Putamen (tissue), 1 donor: ENCODE measurements around the gene ECM2.
A peak's percentile ranks its signal among the peaks of the same experiment; 100 is the strongest.

Experiments
- DNase-seq: peaks from one replicate; pipeline ENCODE4 v3.0.0-alpha.2; 2016; ENCODE audit warnings: low spot score

ECM2 gene

DNA sequence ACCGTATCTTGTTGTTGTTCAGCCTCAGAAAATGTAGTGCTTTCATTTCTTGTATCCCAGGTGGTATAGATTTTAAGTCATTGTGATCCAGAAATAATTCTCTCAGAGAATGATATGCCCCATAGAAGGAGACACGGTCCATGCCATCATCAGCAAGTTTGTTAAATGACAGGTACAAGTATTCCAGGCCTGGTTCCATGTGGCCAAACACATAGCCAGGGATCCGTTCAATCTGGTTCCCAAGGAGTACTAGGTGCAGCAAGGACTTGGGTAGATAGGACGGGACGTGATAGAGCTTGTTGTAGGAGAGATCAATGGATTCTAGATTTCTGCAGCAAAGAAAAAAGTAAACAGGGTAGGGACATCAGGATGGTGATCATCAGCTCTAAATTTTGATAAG lies 35.1 kb downstream of the ECM2 start:
- DNase-seq = no peak

DNA sequence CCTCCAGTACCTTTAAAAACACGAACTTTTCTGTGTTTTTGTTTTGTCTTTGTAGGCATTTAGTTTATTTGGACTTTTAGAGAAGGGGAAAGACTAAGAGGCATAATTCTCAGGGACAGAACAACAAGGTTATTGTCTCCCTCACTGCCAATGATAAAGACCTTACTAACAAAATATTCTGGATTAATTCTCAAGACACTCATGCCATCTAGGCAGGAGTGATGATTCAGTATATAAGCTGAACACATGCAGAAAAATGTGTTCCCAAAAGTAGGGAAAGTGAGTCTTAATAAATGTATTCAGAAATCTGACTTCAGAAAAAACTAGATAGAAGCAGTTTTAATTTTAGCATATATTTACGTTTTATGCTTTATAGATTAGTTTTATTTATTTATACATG lies 36.1 kb downstream of the ECM2 start:
- DNase-seq = no peak

- peak; percentile 33 for DNase-seq
These were observed 39.2 kb downstream of the ECM2 start for GRCh38 chr9:92496396-92497176.

DNA sequence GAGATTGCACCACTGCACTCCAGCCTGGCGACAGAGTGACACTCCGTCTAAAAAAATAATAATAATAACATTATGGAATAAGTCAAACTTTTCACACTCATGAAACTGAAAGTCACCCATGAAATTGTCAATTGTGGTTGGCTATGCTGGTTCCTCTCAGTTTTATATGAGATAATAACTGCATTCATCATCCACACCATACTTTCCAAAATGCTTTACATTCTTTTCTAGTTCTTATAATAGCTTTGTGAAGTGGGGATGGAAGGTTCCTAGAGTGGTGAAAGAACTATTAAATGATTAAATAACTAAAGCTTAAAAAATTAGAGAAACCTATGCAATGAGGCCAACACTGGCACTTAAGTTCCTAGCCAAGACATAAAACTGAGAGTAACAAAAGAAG lies 40.9 kb downstream of the ECM2 start:
- DNase-seq = no peak

GRCh38 chr9:92493749-92494387 lies 41.9 kb downstream of the ECM2 start:
- DNase-seq = no peak

GRCh38 chr9:92492781-92493401 lies 42.9 kb downstream of the ECM2 start:
- DNase-seq = no peak

- no peak for DNase-seq
These were observed 46.9 kb downstream of the ECM2 start for GRCh38 chr9:92488681-92489550.

DNA sequence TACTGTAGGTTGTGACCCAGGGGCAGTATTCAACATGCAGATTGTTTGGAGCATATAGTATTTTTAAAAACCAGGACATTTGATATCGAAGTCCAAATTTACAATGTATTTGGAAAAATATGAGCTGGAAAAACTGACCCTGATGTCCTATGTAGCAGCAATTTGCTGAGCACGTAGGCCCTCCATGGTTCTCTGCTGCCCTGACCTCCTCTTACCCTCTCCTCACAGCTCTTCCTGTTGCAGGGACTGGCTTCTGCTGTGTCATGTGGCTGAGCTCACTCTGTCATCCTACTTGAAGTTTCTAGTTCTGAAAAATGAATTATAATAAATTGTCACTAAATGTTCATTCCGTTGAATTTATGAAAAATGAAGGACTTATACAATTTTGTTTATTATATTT lies 49.4 kb downstream of the ECM2 start:
- DNase-seq = no peak

DNA sequence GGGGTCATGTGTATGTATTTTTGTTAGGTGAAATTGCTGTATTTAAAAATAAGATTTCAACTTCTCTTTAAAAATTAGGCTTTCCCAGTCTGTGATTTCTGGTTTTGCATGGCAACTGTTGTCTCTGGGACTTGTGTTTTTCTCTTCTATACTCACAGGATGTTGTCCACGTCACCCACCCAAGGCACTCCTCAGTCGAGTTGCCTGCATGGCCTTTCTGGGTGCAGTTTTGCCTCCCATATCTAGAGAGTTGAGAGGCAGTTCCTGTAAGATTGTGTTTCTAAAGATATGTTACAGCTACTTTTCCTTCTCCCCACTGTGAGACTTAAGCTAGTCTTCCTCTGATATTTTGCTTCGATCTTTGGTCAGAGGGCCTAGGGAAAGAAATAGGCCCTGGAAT lies 51.2 kb downstream of the ECM2 start:
- no peak for DNase-seq

DNA sequence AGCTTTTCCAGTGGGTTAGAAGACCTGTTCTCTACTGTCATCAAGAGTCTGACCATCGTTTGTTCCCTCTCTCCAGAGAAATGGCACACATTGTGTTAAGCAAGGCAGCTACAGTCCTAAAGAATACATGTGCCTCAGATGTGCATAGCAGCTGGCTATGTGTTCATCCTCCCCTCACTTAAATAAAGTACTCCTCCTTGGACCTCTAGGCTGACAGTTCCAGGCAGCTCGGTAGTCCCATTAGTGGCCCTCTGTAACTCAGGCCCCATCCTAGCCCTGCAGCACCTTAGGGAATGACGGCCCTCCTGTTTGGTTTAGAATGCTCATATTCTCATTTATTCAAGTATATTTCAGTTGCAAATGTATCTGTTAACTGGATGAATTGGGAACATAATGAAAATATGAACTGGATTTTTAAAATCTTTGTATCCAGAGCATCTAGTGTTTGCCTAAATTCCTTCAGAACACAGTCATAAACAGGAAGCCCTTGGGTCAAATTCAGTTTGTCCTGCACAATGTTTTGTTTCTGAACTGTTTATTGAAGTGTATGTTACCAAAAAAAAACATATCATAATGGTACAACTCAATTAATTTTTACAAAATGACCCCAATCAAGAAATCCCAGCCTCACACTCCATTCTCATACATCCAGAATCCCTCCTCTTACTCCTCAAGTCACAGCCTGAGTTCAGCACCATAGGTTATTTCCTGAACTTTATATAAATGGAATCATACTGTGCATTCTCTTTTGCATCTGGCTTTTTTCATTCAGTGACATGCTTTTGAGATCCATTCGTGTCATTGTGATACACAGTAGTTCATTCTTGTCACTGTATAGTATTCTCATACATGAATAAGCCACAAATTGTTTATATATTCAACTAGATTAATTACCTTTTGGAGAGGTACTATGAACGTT lies 51.9 kb downstream of the ECM2 start:
- no peak for DNase-seq

DNA sequence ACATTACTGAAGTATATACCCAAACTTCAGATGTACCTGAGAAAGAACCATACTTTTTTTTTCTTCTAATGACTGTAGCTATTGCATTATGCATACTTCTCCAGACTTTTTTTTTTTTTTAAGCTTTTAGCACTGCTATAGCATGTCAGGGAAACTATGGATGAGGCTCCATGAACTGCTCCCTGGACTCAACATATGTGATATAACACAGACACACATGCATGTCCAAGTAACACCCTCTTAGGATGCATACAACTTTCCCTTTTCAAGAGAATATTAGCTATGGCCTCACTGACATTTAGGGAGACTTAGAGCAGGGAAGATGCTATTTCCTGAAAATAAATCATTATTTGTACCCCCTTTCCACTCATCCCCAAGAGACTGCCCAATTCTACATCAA lies 53.0 kb downstream of the ECM2 start:
- DNase-seq = no peak

- DNase-seq = no peak
These were observed 53.5 kb downstream of the ECM2 start, which contains the start of gene ASPN for GRCh38 chr9:92482329-92482728. Gene ASPN (minus strand): TSS chr9:92482506.

GRCh38 chr9:92480986-92481633 lies 54.7 kb downstream of the ECM2 start:
- DNase-seq = peak; percentile 44

GRCh38 chr9:92480291-92480771 lies 55.5 kb downstream of the ECM2 start:
- no peak for DNase-seq

- no peak for DNase-seq
These were observed 56.4 kb downstream of the ECM2 start for GRCh38 chr9:92479346-92479745.

DNA sequence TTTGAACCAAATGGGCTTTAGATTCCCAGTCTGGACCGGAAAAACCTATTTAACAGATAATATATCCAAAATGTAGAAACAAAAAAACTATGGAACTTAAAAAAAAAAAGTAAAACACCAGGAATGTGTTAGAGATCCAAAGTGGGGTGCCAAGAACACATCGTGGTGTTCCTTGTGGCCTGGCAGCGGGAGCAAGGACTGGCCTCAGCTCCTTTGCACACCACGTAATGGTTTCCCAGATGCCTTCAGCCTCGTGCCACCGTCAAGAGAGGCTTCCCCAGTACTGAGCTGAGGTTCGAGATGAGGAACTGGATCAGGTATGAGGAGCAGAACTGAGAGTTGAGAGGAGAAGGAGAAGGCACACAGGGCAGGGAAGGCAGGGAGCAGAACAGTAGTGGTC lies 57.0 kb downstream of the ECM2 start:
- DNase-seq = no peak

GRCh38 chr9:92476962-92477361 lies 58.8 kb downstream of the ECM2 start:
- DNase-seq = no peak

GRCh38 chr9:92474587-92474986 lies 61.2 kb downstream of the ECM2 start:
- DNase-seq = no peak

DNA sequence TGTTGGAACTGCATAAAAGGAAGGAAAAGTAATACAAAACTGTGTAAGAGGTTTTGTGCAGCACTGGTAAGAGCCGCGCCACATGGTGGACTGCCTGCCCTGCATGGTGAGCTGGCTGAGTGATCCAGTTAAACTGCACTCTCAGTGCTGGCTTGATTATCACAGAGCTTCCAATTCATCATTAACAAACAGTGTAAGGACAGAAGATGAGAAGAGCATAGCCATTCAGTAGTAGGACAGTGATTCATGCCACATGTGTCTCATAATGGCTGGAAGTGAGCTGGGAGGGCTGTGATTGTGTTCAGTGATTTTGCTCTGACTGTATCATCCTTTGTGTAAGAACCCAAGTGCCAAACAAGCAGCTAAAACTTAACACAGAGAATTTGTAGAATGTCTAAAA lies 67.6 kb downstream of the ECM2 start:
- DNase-seq = peak; percentile 30

- DNase-seq = no peak
These were observed 68.3 kb downstream of the ECM2 start for GRCh38 chr9:92467511-92467910.

GRCh38 chr9:92467041-92467440 lies 68.7 kb downstream of the ECM2 start:
- no peak for DNase-seq
